RWPE1 (cell line): ENCODE measurements around the gene TLR8.

Experiments used
- CTCF ChIA-PET: fragments of 350-600 bp; sonication (Branson Sonifier 250); formaldehyde crosslinking; extraction: SDS; loops from one replicate; lab custom pipeline; 2021; lab: Yijun Ruan, JAX
- POLR2A ChIA-PET: fragments of 400-600 bp; formaldehyde crosslinking; extraction: SDS; loops from one replicate; lab custom pipeline; 2020; ENCODE audit warnings: antibody characterized with exemption; ENCODE audit not compliant: low non-redundant PET; lab: Yijun Ruan, JAX
- DNase-seq: peaks from one replicate; pipeline ENCODE4 v3.0.0; 2012; ENCODE audit warnings: low spot score
- H3K27ac ChIP-seq: fragments of 450-650 bp; 2 replicates; pipeline ENCODE4 v1.5.1; 2017
- CTCF ChIP-seq: fragments of 450-650 bp; conservative IDR thresholded peaks from 2 replicates; pipeline ENCODE4 v1.5.1; 2017; ENCODE audit warnings: low read depth, mild to moderate bottlenecking

TLR8 gene

GRCh38 chrX:12919620-12920019 lies 13.2 kb downstream of the TLR8 start:
- H3K27ac ChIP-seq: no peak overlapping the region
- no peak for TF ChIP-seq CTCF
- DNase-seq: no peak
- CTCF ChIA-PET: no interaction called here
- POLR2A ChIA-PET: no interaction called here

DNA sequence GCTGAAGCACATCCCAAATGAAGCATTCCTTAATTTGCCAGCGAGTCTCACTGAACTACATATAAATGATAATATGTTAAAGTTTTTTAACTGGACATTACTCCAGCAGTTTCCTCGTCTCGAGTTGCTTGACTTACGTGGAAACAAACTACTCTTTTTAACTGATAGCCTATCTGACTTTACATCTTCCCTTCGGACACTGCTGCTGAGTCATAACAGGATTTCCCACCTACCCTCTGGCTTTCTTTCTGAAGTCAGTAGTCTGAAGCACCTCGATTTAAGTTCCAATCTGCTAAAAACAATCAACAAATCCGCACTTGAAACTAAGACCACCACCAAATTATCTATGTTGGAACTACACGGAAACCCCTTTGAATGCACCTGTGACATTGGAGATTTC lies 14.6 kb downstream of the TLR8 start:
- POLR2A ChIA-PET: no interaction called here
- DNase-seq: no peak

DNA sequence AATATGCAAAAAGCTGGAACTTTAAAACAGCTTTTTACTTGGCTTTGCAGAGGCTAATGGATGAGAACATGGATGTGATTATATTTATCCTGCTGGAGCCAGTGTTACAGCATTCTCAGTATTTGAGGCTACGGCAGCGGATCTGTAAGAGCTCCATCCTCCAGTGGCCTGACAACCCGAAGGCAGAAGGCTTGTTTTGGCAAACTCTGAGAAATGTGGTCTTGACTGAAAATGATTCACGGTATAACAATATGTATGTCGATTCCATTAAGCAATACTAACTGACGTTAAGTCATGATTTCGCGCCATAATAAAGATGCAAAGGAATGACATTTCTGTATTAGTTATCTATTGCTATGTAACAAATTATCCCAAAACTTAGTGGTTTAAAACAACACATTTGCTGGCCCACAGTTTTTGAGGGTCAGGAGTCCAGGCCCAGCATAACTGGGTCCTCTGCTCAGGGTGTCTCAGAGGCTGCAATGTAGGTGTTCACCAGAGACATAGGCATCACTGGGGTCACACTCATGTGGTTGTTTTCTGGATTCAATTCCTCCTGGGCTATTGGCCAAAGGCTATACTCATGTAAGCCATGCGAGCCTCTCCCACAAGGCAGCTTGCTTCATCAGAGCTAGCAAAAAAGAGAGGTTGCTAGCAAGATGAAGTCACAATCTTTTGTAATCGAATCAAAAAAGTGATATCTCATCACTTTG lies 15.6 kb downstream of the TLR8 start:
- DNase-seq: no peak
- TF ChIP-seq CTCF: no peak
- ChIA-PET CTCF (no interaction called here), POLR2A (no interaction called here)
- no peak overlapping the region for H3K27ac ChIP-seq

More for the DNA sequence above, 14.6 kb downstream of the TLR8 start:
- CTCF ChIA-PET: no interaction called here
- no peak for TF ChIP-seq CTCF
- H3K27ac ChIP-seq: no peak overlapping the region

GRCh38 chrX:12922599-12922919 lies 16.1 kb downstream of the TLR8 start:
- no peak for DNase-seq
- H3K27ac ChIP-seq: no peak overlapping the region
- ChIA-PET CTCF (no interaction called here), POLR2A (no interaction called here)
- no peak for TF ChIP-seq CTCF

DNA sequence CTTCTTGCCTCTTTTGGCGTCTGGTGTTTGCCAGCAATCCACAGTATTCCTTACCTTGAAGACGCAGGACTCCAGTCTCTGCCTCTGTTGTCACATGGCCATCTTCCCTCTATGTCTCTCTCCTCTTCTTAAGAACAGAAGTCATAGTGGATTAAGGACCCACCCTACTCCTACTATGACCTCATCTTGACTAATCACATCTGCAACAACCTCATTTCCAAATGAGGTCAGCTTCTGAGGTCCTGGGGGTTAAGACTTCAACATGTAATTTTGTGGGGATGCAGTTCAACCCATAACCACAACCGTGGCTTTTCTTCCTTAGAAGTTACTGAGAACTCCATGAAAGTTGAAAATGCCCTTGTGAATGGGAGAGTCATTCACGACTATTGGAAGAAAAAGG lies 23.3 kb downstream of the TLR8 start:
- TF ChIP-seq CTCF: no peak
- no peak overlapping the region for H3K27ac ChIP-seq

DNA sequence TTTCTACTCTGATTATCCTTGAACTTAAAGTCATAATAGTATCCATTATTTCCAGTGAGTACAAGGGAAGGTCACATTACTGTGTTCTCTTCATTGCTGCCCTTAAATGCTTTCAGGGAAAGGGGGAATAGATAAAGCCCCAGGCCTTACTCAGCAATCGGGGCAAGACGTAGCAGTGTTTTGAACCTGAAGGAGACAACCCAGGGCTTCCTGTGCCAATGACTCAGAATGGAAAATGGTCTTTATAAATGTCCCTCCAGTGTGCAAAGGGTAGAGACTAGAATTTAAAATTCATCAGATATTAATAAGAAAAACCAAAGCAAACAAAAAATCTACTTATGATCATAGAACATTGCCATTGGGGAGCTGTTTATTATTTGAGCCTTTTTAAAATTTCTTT lies 23.7 kb downstream of the TLR8 start:
- ChIA-PET POLR2A (no interaction called here), CTCF (no interaction called here)

More for the DNA sequence above, 23.3 kb downstream of the TLR8 start:
- no peak for DNase-seq
- POLR2A ChIA-PET: no interaction called here
- CTCF ChIA-PET: no interaction called here

More for the DNA sequence above, 23.7 kb downstream of the TLR8 start:
- TF ChIP-seq CTCF: no peak
- DNase-seq: no peak
- H3K27ac ChIP-seq: no peak overlapping the region
